WTC11 (cell line): ENCODE measurements around the gene PCID2. TPM values are rescaled to one million over a fixed set of nuclear protein-coding genes. Genes with fewer than 3 reads are reported as not detected.

Experiments
- ETV6 ChIP-seq: sonication (generic); formaldehyde crosslinking; IDR thresholded peaks from 2 replicates; pipeline ENCODE4 v1.8.1; 2022; ENCODE audit warnings: mild to moderate bottlenecking, missing genetic modification reagents
- FOXK1 ChIP-seq: sonication (generic); formaldehyde crosslinking; IDR thresholded peaks from 2 replicates; pipeline ENCODE4 v1.8.0; 2022; ENCODE audit warnings: mild to moderate bottlenecking, moderate library complexity, missing genetic modification reagents
- JUN ChIP-seq: sonication (generic); formaldehyde crosslinking; IDR thresholded peaks from 2 replicates; pipeline ENCODE4 v1.8.0; 2023; ENCODE audit warnings: mild to moderate bottlenecking, missing genetic modification reagents
- KAT7 ChIP-seq: sonication (generic); formaldehyde crosslinking; IDR thresholded peaks from 2 replicates; pipeline ENCODE4 v1.8.1; 2023; ENCODE audit warnings: missing genetic modification reagents, mild to moderate bottlenecking, borderline replicate concordance
- NFATC4 ChIP-seq: fragments of 250-450 bp; sonication (Bioruptor Pico); IDR thresholded peaks from 2 replicates; pipeline ENCODE4 v1.9.0; 2021; ENCODE audit warnings: mild to moderate bottlenecking
- NR2C2 ChIP-seq: sonication (generic); formaldehyde crosslinking; IDR thresholded peaks from 2 replicates; pipeline ENCODE4 v1.8.0; 2022; ENCODE audit warnings: mild to moderate bottlenecking, missing genetic modification reagents
- NR3C1 ChIP-seq: sonication (generic); formaldehyde crosslinking; conservative IDR thresholded peaks from 2 replicates; pipeline ENCODE4 v1.8.1; 2023; ENCODE audit warnings: low read depth, mild to moderate bottlenecking, missing genetic modification reagents
- ZBTB21 ChIP-seq: sonication (generic); formaldehyde crosslinking; IDR thresholded peaks from 2 replicates; pipeline ENCODE4 v1.8.1; 2023; ENCODE audit warnings: mild to moderate bottlenecking, missing genetic modification reagents, borderline replicate concordance
- ZNF232 ChIP-seq: sonication (generic); formaldehyde crosslinking; IDR thresholded peaks from 2 replicates; pipeline ENCODE4 v1.8.0; 2022; ENCODE audit warnings: mild to moderate bottlenecking, missing genetic modification reagents
- ZNF263 ChIP-seq: sonication (generic); formaldehyde crosslinking; IDR thresholded peaks from 2 replicates; pipeline ENCODE4 v1.8.1; 2022; ENCODE audit warnings: low read depth, mild to moderate bottlenecking, moderate library complexity, missing genetic modification reagents
- total RNA-seq: library from RNA; stranded (reverse); gene quantifications from 3 replicates; pipeline ENCODE4 v1.2.3, GENCODE V29; 2021
- TF ChIP-seq, protein P1 (sequence below): sonication (generic); formaldehyde crosslinking; IDR thresholded peaks from 2 replicates; pipeline ENCODE4 v1.8.1; 2022; ENCODE audit warnings: missing genetic modification reagents, borderline replicate concordance
- TF ChIP-seq, protein P2 (sequence below): sonication (generic); formaldehyde crosslinking; conservative IDR thresholded peaks from 2 replicates; pipeline ENCODE4 v1.8.1; 2023; ENCODE audit warnings: mild to moderate bottlenecking, low read depth, missing genetic modification reagents, moderate library complexity
- TF ChIP-seq, protein P3 (sequence below): sonication (generic); formaldehyde crosslinking; IDR thresholded peaks from 2 replicates; pipeline ENCODE4 v1.8.1; 2023; ENCODE audit warnings: mild to moderate bottlenecking, missing genetic modification reagents, borderline replicate concordance
- TF ChIP-seq, protein P4 (sequence below): sonication (generic); formaldehyde crosslinking; IDR thresholded peaks from 2 replicates; pipeline ENCODE4 v1.8.0; 2022; ENCODE audit warnings: mild to moderate bottlenecking, missing genetic modification reagents
- TF ChIP-seq, protein P5 (sequence below): sonication (generic); formaldehyde crosslinking; IDR thresholded peaks from 2 replicates; pipeline ENCODE4 v1.8.1; 2023; ENCODE audit warnings: mild to moderate bottlenecking, moderate library complexity, missing genetic modification reagents
- TF ChIP-seq, protein P6 (sequence below): sonication (generic); formaldehyde crosslinking; IDR thresholded peaks from 2 replicates; pipeline ENCODE4 v1.8.0; 2023; ENCODE audit warnings: mild to moderate bottlenecking, missing genetic modification reagents

The PCID2 gene
- total RNA-seq, 1 experiment from 2014 or later = 69.4 TPM

DNA sequence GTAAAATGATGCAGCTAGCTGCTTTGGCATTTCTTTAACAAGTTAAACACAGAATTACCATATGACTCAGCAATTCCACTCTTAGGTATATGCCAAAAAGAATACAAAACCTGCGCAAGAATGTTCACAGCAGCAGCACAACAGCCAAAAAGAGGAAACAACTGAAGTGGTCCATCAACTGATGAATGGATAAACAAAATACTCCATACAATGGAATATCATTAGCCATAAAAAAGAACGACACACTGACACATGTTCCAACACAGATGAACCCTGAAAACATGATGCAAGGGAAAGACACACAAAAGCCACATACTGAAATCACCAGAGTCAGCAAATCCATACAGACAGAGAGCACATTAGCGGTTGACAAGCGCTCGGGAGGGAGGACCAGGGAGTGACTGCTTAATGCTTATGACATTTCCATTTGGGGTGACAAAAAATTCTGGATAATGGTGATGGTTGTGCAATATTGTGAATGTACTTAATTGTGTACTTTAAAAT, 3.0 kb downstream of the PCID2 start (continued):
- TF ChIP-seq, protein P1, sequence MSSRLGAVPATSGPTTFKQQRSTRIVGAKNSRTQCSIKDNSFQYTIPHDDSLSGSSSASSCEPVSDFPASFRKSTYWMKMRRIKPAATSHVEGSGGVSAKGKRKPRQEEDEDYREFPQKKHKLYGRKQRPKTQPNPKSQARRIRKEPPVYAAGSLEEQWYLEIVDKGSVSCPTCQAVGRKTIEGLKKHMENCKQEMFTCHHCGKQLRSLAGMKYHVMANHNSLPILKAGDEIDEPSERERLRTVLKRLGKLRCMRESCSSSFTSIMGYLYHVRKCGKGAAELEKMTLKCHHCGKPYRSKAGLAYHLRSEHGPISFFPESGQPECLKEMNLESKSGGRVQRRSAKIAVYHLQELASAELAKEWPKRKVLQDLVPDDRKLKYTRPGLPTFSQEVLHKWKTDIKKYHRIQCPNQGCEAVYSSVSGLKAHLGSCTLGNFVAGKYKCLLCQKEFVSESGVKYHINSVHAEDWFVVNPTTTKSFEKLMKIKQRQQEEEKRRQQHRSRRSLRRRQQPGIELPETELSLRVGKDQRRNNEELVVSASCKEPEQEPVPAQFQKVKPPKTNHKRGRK = no peak
- no peak for TF ChIP-seq FOXK1 (CRISPR knock-in tag)
- no peak for TF ChIP-seq NR3C1
- no peak for TF ChIP-seq ZBTB21 (CRISPR knock-in tag)
- TF ChIP-seq ZNF232 (CRISPR knock-in tag) = no peak
- TF ChIP-seq, protein P2, sequence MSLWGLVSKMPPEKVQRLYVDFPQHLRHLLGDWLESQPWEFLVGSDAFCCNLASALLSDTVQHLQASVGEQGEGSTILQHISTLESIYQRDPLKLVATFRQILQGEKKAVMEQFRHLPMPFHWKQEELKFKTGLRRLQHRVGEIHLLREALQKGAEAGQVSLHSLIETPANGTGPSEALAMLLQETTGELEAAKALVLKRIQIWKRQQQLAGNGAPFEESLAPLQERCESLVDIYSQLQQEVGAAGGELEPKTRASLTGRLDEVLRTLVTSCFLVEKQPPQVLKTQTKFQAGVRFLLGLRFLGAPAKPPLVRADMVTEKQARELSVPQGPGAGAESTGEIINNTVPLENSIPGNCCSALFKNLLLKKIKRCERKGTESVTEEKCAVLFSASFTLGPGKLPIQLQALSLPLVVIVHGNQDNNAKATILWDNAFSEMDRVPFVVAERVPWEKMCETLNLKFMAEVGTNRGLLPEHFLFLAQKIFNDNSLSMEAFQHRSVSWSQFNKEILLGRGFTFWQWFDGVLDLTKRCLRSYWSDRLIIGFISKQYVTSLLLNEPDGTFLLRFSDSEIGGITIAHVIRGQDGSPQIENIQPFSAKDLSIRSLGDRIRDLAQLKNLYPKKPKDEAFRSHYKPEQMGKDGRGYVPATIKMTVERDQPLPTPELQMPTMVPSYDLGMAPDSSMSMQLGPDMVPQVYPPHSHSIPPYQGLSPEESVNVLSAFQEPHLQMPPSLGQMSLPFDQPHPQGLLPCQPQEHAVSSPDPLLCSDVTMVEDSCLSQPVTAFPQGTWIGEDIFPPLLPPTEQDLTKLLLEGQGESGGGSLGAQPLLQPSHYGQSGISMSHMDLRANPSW (CRISPR knock-in tag) = no peak
- TF ChIP-seq, protein P3, sequence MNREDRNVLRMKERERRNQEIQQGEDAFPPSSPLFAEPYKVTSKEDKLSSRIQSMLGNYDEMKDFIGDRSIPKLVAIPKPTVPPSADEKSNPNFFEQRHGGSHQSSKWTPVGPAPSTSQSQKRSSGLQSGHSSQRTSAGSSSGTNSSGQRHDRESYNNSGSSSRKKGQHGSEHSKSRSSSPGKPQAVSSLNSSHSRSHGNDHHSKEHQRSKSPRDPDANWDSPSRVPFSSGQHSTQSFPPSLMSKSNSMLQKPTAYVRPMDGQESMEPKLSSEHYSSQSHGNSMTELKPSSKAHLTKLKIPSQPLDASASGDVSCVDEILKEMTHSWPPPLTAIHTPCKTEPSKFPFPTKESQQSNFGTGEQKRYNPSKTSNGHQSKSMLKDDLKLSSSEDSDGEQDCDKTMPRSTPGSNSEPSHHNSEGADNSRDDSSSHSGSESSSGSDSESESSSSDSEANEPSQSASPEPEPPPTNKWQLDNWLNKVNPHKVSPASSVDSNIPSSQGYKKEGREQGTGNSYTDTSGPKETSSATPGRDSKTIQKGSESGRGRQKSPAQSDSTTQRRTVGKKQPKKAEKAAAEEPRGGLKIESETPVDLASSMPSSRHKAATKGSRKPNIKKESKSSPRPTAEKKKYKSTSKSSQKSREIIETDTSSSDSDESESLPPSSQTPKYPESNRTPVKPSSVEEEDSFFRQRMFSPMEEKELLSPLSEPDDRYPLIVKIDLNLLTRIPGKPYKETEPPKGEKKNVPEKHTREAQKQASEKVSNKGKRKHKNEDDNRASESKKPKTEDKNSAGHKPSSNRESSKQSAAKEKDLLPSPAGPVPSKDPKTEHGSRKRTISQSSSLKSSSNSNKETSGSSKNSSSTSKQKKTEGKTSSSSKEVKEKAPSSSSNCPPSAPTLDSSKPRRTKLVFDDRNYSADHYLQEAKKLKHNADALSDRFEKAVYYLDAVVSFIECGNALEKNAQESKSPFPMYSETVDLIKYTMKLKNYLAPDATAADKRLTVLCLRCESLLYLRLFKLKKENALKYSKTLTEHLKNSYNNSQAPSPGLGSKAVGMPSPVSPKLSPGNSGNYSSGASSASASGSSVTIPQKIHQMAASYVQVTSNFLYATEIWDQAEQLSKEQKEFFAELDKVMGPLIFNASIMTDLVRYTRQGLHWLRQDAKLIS = no peak
- no peak for TF ChIP-seq ZNF263 (CRISPR knock-in tag)
- TF ChIP-seq, protein P4, sequence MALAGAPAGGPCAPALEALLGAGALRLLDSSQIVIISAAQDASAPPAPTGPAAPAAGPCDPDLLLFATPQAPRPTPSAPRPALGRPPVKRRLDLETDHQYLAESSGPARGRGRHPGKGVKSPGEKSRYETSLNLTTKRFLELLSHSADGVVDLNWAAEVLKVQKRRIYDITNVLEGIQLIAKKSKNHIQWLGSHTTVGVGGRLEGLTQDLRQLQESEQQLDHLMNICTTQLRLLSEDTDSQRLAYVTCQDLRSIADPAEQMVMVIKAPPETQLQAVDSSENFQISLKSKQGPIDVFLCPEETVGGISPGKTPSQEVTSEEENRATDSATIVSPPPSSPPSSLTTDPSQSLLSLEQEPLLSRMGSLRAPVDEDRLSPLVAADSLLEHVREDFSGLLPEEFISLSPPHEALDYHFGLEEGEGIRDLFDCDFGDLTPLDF (CRISPR knock-in tag) = no peak
- TF ChIP-seq ETV6 (CRISPR knock-in tag) = no peak
- TF ChIP-seq NFATC4 = no peak
- no peak for TF ChIP-seq JUN (CRISPR knock-in tag)
- TF ChIP-seq, protein P5, sequence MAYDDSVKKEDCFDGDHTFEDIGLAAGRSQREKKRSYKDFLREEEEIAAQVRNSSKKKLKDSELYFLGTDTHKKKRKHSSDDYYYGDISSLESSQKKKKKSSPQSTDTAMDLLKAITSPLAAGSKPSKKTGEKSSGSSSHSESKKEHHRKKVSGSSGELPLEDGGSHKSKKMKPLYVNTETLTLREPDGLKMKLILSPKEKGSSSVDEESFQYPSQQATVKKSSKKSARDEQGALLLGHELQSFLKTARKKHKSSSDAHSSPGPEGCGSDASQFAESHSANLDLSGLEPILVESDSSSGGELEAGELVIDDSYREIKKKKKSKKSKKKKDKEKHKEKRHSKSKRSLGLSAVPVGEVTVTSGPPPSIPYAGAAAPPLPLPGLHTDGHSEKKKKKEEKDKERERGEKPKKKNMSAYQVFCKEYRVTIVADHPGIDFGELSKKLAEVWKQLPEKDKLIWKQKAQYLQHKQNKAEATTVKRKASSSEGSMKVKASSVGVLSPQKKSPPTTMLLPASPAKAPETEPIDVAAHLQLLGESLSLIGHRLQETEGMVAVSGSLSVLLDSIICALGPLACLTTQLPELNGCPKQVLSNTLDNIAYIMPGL (CRISPR knock-in tag) = no peak
- no peak for TF ChIP-seq KAT7
- TF ChIP-seq NR2C2 (CRISPR knock-in tag) = no peak
- TF ChIP-seq, protein P6, sequence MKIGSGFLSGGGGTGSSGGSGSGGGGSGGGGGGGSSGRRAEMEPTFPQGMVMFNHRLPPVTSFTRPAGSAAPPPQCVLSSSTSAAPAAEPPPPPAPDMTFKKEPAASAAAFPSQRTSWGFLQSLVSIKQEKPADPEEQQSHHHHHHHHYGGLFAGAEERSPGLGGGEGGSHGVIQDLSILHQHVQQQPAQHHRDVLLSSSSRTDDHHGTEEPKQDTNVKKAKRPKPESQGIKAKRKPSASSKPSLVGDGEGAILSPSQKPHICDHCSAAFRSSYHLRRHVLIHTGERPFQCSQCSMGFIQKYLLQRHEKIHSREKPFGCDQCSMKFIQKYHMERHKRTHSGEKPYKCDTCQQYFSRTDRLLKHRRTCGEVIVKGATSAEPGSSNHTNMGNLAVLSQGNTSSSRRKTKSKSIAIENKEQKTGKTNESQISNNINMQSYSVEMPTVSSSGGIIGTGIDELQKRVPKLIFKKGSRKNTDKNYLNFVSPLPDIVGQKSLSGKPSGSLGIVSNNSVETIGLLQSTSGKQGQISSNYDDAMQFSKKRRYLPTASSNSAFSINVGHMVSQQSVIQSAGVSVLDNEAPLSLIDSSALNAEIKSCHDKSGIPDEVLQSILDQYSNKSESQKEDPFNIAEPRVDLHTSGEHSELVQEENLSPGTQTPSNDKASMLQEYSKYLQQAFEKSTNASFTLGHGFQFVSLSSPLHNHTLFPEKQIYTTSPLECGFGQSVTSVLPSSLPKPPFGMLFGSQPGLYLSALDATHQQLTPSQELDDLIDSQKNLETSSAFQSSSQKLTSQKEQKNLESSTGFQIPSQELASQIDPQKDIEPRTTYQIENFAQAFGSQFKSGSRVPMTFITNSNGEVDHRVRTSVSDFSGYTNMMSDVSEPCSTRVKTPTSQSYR (CRISPR knock-in tag) = no peak
